ENCODE data around the gene GDAP2.
"Not testable (repeated sequence)": the region's sequence is repeated elsewhere in the genome, so short reads cannot be mapped to it uniquely, and the experiment has no call there.

GDAP2 gene

GRCh38 chr1:117899801-117900200 lies 29.6 kb downstream of the GDAP2 start:
- no peak for DNase-seq

- DNase-seq, result no peak
These were observed 31.9 kb downstream of the GDAP2 start for GRCh38 chr1:117897551-117897950.

- peak; percentile 42 for DNase-seq
These were observed 33.8 kb downstream of the GDAP2 start for GRCh38 chr1:117895482-117896114.

GRCh38 chr1:117894078-117894477 lies 35.3 kb downstream of the GDAP2 start:
- DNase-seq, result no peak

- no peak for DNase-seq
These were observed 36.9 kb downstream of the GDAP2 start for GRCh38 chr1:117892512-117892911.

- no peak for DNase-seq
These were observed 39.0 kb downstream of the GDAP2 start for GRCh38 chr1:117890452-117890851.

GRCh38 chr1:117886101-117886795 lies 43.2 kb downstream of the GDAP2 start:
- no peak for DNase-seq

- no peak for DNase-seq
These were observed 45.8 kb downstream of the GDAP2 start for GRCh38 chr1:117883616-117884015.

- no peak for DNase-seq
These were observed 50.1 kb downstream of the GDAP2 start for GRCh38 chr1:117879284-117879683.

- no peak for DNase-seq
These were observed 51.6 kb downstream of the GDAP2 start for GRCh38 chr1:117877823-117878222.

- no peak for DNase-seq
These were observed 58.4 kb downstream of the GDAP2 start for GRCh38 chr1:117871013-117871412.

GRCh38 chr1:117861694-117862093 lies 67.7 kb downstream of the GDAP2 start:
- DNase-seq, result no peak

- no peak for DNase-seq
These were observed 68.4 kb downstream of the GDAP2 start for GRCh38 chr1:117860896-117861610.

GRCh38 chr1:117859901-117860300 lies 69.5 kb downstream of the GDAP2 start:
- DNase-seq, result no peak

- no peak for DNase-seq
These were observed 72.0 kb downstream of the GDAP2 start for GRCh38 chr1:117857418-117857817.

GRCh38 chr1:117852853-117853553 lies 76.4 kb downstream of the GDAP2 start:
- no peak for DNase-seq

GRCh38 chr1:117851687-117852086 lies 77.7 kb downstream of the GDAP2 start:
- no peak for DNase-seq

GRCh38 chr1:117846674-117847425 lies 82.6 kb downstream of the GDAP2 start:
- no peak for DNase-seq

- not testable (repeated sequence) for DNase-seq
These were observed 84.9 kb downstream of the GDAP2 start for GRCh38 chr1:117844478-117844877.

- no peak for DNase-seq
These were observed 85.6 kb downstream of the GDAP2 start for GRCh38 chr1:117843791-117844190.

- no peak for DNase-seq
These were observed 86.8 kb downstream of the GDAP2 start for GRCh38 chr1:117842408-117843170.

GRCh38 chr1:117841117-117841650 lies 88.2 kb downstream of the GDAP2 start:
- DNase-seq, result no peak
